Epithelial cell of umbilical artery (primary cell): ENCODE results near the gene ACBD5. TPM values are rescaled to one million over a fixed set of nuclear protein-coding genes. Genes with fewer than 3 reads are reported as not detected.

Source experiments
- total RNA-seq: library from RNA; depleted of rRNA; stranded (reverse); fragments of >200 nt; gene quantifications from 2 replicates; pipeline ENCODE4 v1.2.3, GENCODE V29; 2014

Gene ACBD5
- 21.4 and 34.0 TPM in 2 replicates for total RNA-seq

DNA sequence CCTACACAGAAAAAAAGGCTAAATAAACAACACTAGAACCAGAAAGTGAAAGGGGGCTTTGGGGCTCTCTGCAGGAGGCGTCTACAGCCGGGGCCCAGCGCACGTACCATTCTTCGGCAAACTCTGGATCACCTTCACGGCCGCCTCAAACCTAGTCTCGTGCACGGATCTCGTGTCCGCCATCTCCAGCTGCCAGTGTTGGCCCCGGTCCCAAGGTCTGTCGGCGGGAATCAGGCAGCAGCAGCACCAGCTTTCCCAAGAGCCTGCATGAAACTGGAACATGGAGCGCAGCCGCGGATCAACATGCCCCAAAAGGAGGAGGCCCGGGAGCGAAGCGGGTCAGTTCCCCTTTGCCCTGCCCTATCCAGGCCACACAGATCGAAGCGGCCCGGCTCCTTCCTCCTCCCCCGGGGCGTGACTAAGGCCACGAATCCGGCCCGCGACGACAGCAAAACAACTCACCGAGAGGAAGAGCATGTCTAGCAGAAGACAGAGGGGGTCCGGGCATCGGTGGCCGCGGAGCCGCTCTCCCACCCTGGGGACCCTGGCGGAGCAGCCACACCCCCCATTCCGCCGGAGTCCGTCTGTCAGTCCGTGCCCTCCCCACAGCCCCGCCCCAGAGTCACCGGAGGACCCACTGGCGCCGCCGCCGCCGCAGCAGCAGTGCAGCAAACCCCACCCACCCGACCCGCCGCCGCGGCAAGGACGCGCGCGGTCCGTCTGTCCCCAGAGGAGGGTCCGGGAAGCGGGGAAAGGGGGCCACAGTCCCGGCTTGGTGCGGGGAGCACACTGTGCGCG is at the start of gene ACBD5:
Gene ACBD5 (minus strand): TSS at position 586 of the 798 bp plus-strand sequence. CDS start 109 bp downstream, at position 477.

DNA sequence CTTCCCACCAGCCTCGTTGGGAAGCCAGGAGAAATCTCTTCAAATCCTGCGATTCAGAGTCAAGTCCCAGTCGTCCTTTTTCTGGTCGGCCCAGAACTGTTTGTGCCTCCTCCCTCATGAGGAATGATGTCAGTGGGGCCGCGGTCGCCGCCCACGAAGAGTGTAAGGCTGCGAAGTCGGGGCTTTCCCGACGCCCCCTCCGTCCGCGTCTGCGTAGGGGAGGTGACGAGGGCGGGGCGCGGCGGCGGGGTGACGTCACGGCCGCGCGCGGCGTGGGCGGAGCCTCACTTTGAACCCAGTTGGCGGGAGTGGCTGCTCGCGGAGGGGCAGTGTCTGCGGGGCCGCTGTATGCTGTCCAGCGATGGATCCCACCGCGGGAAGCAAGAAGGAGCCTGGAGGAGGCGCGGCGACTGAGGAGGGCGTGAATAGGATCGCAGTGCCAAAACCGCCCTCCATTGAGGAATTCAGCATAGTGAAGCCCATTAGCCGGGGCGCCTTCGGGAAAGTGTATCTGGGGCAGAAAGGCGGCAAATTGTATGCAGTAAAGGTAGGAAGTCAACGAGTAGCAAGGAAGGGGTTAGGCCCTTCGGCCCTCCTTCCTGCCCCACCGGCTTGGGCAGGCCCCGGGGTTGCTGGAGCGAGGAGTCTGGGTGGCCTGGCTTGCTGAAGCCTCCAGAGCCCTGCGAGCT is 85.4 kb downstream of the ACBD5 start, which contains the start of gene MASTL:
Gene MASTL (plus strand): TSS at position 287 of the 689 bp plus-strand sequence. CDS start 75 bp downstream, at position 362.

Other genes starting within 250 kb of the ACBD5 start
- 8.4 and 10.5 TPM in 2 replicates for gene ANKRD26, start 140.3 kb downstream of the ACBD5 start, total RNA-seq
- gene YME1L1, start 86.4 kb downstream of the ACBD5 start, total RNA-seq = 131 TPM in 2 replicates
- 14.0 and 22.3 TPM in 2 replicates for gene MASTL, start 85.4 kb downstream of the ACBD5 start, total RNA-seq